ENCODE results near the gene ACTL7A. TPM values are rescaled to one million over a fixed set of nuclear protein-coding genes. Genes with fewer than 3 reads are reported as not detected.
"Not testable (repeated sequence)": the region's sequence is repeated elsewhere in the genome, so short reads cannot be mapped to it uniquely, and the experiment has no call there.

The ACTL7A gene
- total RNA-seq, 4 donors from 2014 or later, result 0.67 TPM; not detected in 3

GRCh38 chr9:108842610-108843295 is 19.3 kb upstream of the ACTL7A start:
- no peaks in the 10 kb centered on the region for H3K36me3 ChIP-seq
- intact Hi-C loops (cut with DNase I), result no loop called here
- no peaks in the 10 kb centered on the region for H3K4me1 ChIP-seq
- 79 to 84% methylated on average over 16 of the region's 16 CpGs for WGBS, 2 donors
- H3K9me3 ChIP-seq, result no peaks in the 10 kb centered on the region
- no peak for TF ChIP-seq POLR2A (IDR thresholded peaks at IDR 0.05)
- TF ChIP-seq CTCF (IDR thresholded peaks at IDR 0.05), result no peak
- no peak for DNase-seq
- no peak overlapping the region for H3K4me3 ChIP-seq (replicated peaks in 1 of 3)
- H3K27me3 ChIP-seq, result no peaks in the 10 kb centered on the region
- H3K27ac ChIP-seq, result no peak overlapping the region

GRCh38 chr9:108844391-108844790 is 17.7 kb upstream of the ACTL7A start:
- Histone ChIP-seq H3K27me3 (no peaks in the 10 kb centered on the region), H3K4me1 (no peaks in the 10 kb centered on the region), H3K36me3 (no peaks in the 10 kb centered on the region), H3K9me3 (no peaks in the 10 kb centered on the region), H3K27ac (no peak overlapping the region), H3K4me3 (replicated peaks in 1 of 3) (no peak overlapping the region)
- intact Hi-C loops (cut with DNase I), result no loop called here
- DNase-seq, result no peak
- TF ChIP-seq POLR2A (IDR thresholded peaks at IDR 0.05) (no peak), CTCF (IDR thresholded peaks at IDR 0.05) (no peak)
- WGBS, 2 donors, result 54 to 59% methylated on average over 2 of the region's 2 CpGs

- WGBS, 2 donors, result 93 to 95% methylated on average over 2 of the region's 2 CpGs
These were observed 17.2 kb upstream of the ACTL7A start for GRCh38 chr9:108844856-108845255.

GRCh38 chr9:108845507-108845906 is 16.6 kb upstream of the ACTL7A start:
- WGBS, 2 donors, result 81 to 88% methylated on average over 5 of the region's 5 CpGs
- no peak for TF ChIP-seq CTCF (IDR thresholded peaks at IDR 0.05)
- no peak for TF ChIP-seq POLR2A (IDR thresholded peaks at IDR 0.05)
- no peak overlapping the region for H3K27ac ChIP-seq

More at GRCh38 chr9:108844856-108845255, 17.2 kb upstream of the ACTL7A start:
- Histone ChIP-seq H3K9me3 (no peaks in the 10 kb centered on the region), H3K4me3 (replicated peaks in 1 of 3) (no peak overlapping the region), H3K27ac (no peak overlapping the region), H3K4me1 (no peaks in the 10 kb centered on the region), H3K36me3 (no peaks in the 10 kb centered on the region), H3K27me3 (no peaks in the 10 kb centered on the region)
- no peak for DNase-seq
- TF ChIP-seq CTCF (IDR thresholded peaks at IDR 0.05) (no peak), POLR2A (IDR thresholded peaks at IDR 0.05) (no peak)
- intact Hi-C loops (cut with DNase I), result no loop called here

GRCh38 chr9:108845947-108846346 is 16.1 kb upstream of the ACTL7A start:
- no peak for TF ChIP-seq CTCF (IDR thresholded peaks at IDR 0.05)
- TF ChIP-seq POLR2A (IDR thresholded peaks at IDR 0.05), result no peak
- no peaks in the 10 kb centered on the region for H3K9me3 ChIP-seq
- DNase-seq, result no peak
- peaks cover 0 to 2% of the 10 kb centered on the region in 2 donors for H3K4me1 ChIP-seq
- no peaks in the 10 kb centered on the region for H3K27me3 ChIP-seq
- H3K4me3 ChIP-seq (replicated peaks in 1 of 3), result no peak overlapping the region
- no peak overlapping the region for H3K27ac ChIP-seq
- intact Hi-C loops (cut with DNase I), result no loop called here
- WGBS, 2 donors, result 89 to 94% methylated on average over 2 of the region's 2 CpGs
- no peaks in the 10 kb centered on the region for H3K36me3 ChIP-seq

More at GRCh38 chr9:108845507-108845906, 16.6 kb upstream of the ACTL7A start:
- H3K9me3 ChIP-seq, result no peaks in the 10 kb centered on the region
- no peaks in the 10 kb centered on the region for H3K4me1 ChIP-seq
- no peaks in the 10 kb centered on the region for H3K36me3 ChIP-seq
- intact Hi-C loops (cut with DNase I), result no loop called here
- no peaks in the 10 kb centered on the region for H3K27me3 ChIP-seq
- DNase-seq, result no peak
- H3K4me3 ChIP-seq (replicated peaks in 1 of 3), result no peak overlapping the region

GRCh38 chr9:108848296-108848695 is 13.8 kb upstream of the ACTL7A start:
- H3K27ac ChIP-seq; H3K4me3 ChIP-seq (replicated peaks in 1 of 3); H3K9me3 ChIP-seq; intact Hi-C loops (cut with DNase I); H3K27me3 ChIP-seq; H3K36me3 ChIP-seq; H3K4me1 ChIP-seq; DNase-seq: not testable (repeated sequence)
- WGBS, 2 donors, result 94 to 98% methylated on average over 8 of the region's 8 CpGs

Data from thyroid gland (tissue), 4 donors.